ENCODE results near the gene CORIN. TPM values are rescaled to one million over a fixed set of nuclear protein-coding genes. Genes with fewer than 3 reads are reported as not detected.
"Not testable (repeated sequence)": the region's sequence is repeated elsewhere in the genome, so short reads cannot be mapped to it uniquely, and the experiment has no call there.

Gene CORIN
- total and polyA plus RNA-seq, 12 donors: 0.10 to 1.1 (median 0.41) TPM; not detected in 2

DNA sequence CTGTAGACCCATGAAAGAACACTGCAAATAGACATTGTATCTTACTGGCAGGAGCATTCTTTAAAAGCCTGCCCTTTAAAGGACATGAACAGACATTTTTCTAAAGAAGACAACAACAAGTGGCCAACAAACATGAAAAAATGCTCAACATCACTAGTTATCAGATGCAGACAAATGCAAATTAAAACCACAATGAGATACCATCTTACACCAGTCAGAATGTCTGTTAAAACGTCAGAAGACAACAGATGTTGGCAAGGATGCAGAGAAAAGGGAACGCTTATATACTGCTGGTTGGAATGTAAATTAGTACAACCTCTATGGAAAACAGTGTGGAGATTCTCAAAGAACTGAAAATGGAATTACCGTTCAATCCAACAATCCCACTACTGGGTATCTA lies 275.6 kb downstream of the CORIN start:
- no peak overlapping the region for H3K4me3 ChIP-seq
- TF ChIP-seq POLR2A (IDR thresholded peaks at IDR 0.05): no peak
- TF ChIP-seq, protein P1, sequence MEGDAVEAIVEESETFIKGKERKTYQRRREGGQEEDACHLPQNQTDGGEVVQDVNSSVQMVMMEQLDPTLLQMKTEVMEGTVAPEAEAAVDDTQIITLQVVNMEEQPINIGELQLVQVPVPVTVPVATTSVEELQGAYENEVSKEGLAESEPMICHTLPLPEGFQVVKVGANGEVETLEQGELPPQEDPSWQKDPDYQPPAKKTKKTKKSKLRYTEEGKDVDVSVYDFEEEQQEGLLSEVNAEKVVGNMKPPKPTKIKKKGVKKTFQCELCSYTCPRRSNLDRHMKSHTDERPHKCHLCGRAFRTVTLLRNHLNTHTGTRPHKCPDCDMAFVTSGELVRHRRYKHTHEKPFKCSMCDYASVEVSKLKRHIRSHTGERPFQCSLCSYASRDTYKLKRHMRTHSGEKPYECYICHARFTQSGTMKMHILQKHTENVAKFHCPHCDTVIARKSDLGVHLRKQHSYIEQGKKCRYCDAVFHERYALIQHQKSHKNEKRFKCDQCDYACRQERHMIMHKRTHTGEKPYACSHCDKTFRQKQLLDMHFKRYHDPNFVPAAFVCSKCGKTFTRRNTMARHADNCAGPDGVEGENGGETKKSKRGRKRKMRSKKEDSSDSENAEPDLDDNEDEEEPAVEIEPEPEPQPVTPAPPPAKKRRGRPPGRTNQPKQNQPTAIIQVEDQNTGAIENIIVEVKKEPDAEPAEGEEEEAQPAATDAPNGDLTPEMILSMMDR (IDR thresholded peaks at IDR 0.05): no peak
- peaks cover 0 to 7% of the 10 kb centered on the region in 2 donors for H3K4me1 ChIP-seq (replicated peaks in 1 of 2)
- WGBS, 4 donors: 79 to 81% (median 80%) methylated on average over 3 of the region's 3 CpGs
- no peak overlapping the region for H3K27ac ChIP-seq
- H3K27me3 ChIP-seq: no peaks in the 10 kb centered on the region
- DNase-seq: no peak
- intact Hi-C loops (cut with DNase I): loop anchor here (10.0 kb wide), 1 partner anchor 77 kb away; the partner anchor contains the start of gene ATP10D (in 2 of the 2)
- no peaks in the 10 kb centered on the region for H3K9me3 ChIP-seq (replicated peaks in 1 of 3)
- H3K36me3 ChIP-seq (replicated peaks in 1 of 2): no peaks in the 10 kb centered on the region

DNA sequence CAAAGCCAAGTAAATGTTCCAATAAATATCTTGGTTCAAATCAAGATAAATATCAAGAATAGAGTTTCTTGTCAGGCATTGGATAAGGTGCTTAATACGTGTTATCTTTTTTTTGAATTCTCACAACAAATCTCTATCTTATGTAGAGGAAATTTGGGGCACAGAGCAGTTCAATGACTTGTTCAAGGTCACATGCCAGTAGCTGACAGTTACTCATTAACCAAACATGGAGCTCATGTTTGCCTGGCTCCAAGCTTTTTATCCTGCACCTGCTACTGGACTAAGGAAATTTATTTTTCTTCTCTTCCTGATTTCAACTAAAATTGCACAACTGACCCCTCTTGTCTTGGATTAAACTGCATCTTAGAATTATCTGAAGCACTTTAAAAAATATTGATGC lies 276.5 kb downstream of the CORIN start:
- WGBS, 4 donors: 25 to 52% (median 32%) methylated on average over 1 of the region's 1 CpG
- intact Hi-C loops (cut with DNase I): loop anchor here (10.0 kb wide), 1 partner anchor 77 kb away; the partner anchor contains the start of gene ATP10D (in 2 of the 2)
- H3K4me3 ChIP-seq: no peak overlapping the region
- TF ChIP-seq POLR2A (IDR thresholded peaks at IDR 0.05): no peak
- TF ChIP-seq, protein P1 (IDR thresholded peaks at IDR 0.05): no peak
- H3K9me3 ChIP-seq (replicated peaks in 1 of 3): no peaks in the 10 kb centered on the region
- H3K27ac ChIP-seq: no peak overlapping the region
- peaks cover 0 to 7% of the 10 kb centered on the region in 2 donors for H3K4me1 ChIP-seq (replicated peaks in 1 of 2)
- H3K36me3 ChIP-seq (replicated peaks in 1 of 2): no peaks in the 10 kb centered on the region
- H3K27me3 ChIP-seq: no peaks in the 10 kb centered on the region
- DNase-seq: peak in 2 of 7 donors; percentile 3 to 11

DNA sequence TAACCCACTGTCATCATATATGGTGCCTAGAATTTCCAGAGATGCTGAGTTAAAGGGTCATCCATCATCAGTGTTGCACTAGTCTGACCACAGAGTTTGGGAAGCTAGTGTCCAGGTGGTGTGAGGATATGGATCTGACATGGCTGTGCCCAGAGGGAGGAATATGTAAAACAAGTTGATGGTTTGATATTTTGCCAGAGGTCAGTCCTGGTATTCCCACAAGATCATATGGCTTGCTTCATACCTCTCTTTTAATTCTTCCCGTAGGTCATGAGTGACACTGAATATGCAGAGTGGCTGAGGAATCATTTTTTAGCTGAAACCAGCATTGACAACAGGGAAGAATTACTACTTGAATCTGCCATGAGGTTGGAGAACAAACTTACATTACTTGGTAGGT lies 277.2 kb downstream of the CORIN start:
- no peaks in the 10 kb centered on the region for H3K36me3 ChIP-seq (replicated peaks in 1 of 2)
- H3K27me3 ChIP-seq: no peaks in the 10 kb centered on the region
- DNase-seq: no peak
- no peaks in the 10 kb centered on the region for H3K9me3 ChIP-seq (replicated peaks in 1 of 3)
- WGBS, 4 donors: 83 to 100% (median 91%) methylated on average over 1 of the region's 1 CpG
- no peak overlapping the region for H3K27ac ChIP-seq
- H3K4me3 ChIP-seq: no peak overlapping the region
- intact Hi-C loops (cut with DNase I): loop anchor here (10.0 kb wide), 1 partner anchor 76 kb away; the partner anchor contains the start of gene ATP10D (in 2 of the 2)
- peaks cover 0 to 7% of the 10 kb centered on the region in 2 donors for H3K4me1 ChIP-seq (replicated peaks in 1 of 2)
- TF ChIP-seq, protein P1 (IDR thresholded peaks at IDR 0.05): no peak
- TF ChIP-seq POLR2A (IDR thresholded peaks at IDR 0.05): no peak

DNA sequence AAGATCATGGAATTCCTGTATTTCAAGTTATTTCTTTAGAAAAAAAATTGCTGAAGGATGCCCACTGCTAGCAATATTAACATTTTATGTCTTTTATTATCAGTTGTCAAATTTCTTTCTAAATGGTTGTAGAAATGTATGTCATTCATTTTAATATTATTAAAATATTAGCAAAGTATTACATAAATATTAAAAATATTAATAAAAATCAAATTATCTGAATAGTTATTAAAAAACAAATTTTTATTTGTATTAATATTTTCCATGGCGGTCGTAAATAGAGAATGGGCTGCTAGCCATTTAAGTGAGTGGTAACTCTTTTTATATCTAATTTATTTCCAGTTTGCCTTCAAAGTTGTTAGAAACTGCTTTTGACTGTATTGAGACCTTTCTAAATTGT lies 280.6 kb downstream of the CORIN start:
- no peaks in the 10 kb centered on the region for H3K9me3 ChIP-seq (replicated peaks in 1 of 3)
- TF ChIP-seq, protein P1 (IDR thresholded peaks at IDR 0.05): no peak
- TF ChIP-seq POLR2A (IDR thresholded peaks at IDR 0.05): no peak
- H3K36me3 ChIP-seq (replicated peaks in 1 of 2): no peaks in the 10 kb centered on the region
- H3K4me3 ChIP-seq: no peak overlapping the region
- no peaks in the 10 kb centered on the region for H3K27me3 ChIP-seq
- DNase-seq: no peak
- intact Hi-C loops (cut with DNase I): no loop called here
- H3K27ac ChIP-seq: no peak overlapping the region
- H3K4me1 ChIP-seq (replicated peaks in 1 of 2): peaks cover 0 to 7% of the 10 kb centered on the region in 2 donors
- 98 to 100% (median 99%) methylated on average over 2 of the region's 2 CpGs for WGBS, 4 donors

DNA sequence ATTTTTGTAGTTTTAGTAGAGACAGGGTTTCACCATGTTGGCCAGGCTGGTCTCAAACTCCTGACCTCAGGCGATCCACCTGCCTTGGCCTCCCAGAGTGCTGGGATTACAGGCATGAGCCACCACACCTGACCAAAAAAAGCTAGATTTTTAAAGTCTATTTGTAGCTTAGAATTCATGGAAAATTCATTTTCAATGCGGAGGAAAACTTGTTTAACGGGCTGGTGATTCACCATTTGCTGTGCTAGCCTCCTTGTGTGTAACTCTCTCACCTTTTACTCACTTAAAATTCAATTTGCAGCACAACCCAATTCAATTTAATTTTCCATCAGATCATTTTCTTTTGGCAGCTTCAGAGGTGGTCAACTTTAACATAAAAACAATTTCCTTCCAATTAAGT lies 281.9 kb downstream of the CORIN start:
- H3K27me3 ChIP-seq; H3K36me3 ChIP-seq (replicated peaks in 1 of 2); intact Hi-C loops (cut with DNase I); H3K4me3 ChIP-seq; H3K4me1 ChIP-seq (replicated peaks in 1 of 2); DNase-seq; H3K27ac ChIP-seq; H3K9me3 ChIP-seq (replicated peaks in 1 of 3): not testable (repeated sequence)
- WGBS, 4 donors: 75 to 91% (median 84%) methylated on average over 3 of the region's 3 CpGs
